ENCODE results near the gene VKORC1L1.
"Not testable (repeated sequence)": the region's sequence is repeated elsewhere in the genome, so short reads cannot be mapped to it uniquely, and the experiment has no call there.

The VKORC1L1 gene

GRCh38 chr7:65945787-65946186 is 72.9 kb downstream of the VKORC1L1 start:
- DNase-seq: not testable (repeated sequence)

DNA sequence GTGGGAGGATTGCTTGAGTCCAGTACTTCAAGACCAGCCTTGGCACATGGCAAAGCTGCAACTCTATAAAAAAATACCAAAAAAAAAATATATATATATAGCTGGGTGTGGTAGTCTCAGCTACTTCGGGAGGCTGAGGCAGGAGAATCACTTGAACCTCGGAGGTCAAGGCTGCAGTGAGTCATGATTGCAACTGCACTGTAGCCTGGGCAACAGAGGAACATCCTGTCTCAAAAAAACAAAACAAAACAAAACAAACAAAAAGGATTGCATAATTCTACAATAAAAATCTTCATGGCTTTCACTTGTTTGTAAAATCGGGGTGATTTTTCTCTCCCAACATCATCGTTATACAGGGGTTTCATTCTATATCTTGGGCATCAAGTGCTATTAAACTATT is 74.0 kb downstream of the VKORC1L1 start:
- DNase-seq: no peak

DNA sequence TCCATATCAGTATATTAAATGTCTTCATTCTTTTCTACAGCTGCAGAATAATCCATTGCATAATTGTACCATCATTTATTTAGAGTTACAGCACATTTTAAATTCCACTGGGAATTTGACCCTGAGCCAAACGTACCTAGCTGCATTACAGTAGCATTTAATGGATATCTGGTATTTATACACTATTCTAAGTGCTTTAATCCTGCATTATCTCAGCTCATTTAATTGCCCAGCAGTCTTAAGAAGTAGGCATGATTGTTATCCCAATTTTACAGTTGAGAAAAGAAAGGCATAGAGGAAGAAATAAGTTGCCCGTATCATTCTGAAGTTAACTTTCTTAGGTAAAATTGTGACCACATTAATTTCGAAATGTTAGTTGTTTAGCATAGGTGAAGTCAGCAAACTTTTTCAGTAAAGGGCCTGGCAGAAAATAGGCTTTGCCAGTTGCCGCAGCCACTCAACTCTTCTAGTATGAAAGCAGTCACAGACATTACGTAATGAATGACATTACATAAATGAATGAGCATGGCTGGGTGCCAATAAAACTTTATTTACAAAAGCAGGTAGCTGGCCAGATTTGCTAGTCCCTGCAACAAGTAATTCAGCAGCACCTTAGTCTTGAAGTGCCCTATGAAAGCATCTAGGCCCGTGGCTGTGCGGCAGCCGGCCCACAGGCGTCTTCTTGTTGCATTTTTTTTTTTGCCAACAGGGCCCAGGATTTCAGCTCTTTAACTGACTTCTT is 79.1 kb downstream of the VKORC1L1 start:
- no peak for DNase-seq

GRCh38 chr7:65953001-65953720 is 80.3 kb downstream of the VKORC1L1 start:
- no peak for DNase-seq

- DNase-seq: no peak
These were observed 81.1 kb downstream of the VKORC1L1 start for GRCh38 chr7:65953890-65954450.

DNA sequence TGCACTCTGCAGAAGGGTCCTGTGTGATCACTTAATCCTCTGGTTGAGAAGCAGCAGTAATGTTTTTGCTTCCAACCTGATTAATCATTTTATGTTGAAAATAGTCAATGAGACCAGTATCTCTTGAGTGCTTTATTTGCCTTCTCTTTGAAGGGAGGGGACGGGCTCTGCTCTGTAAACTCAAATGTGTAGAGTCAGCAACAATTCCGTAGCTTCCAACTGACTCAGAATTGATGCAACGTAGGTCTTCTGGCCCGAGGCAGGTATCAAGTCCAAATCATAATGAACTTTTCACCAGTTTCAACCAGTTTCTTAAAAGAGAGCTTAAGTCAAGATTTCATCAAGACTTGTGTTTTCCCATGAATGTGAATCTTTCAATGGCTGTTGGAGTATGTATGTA is 82.8 kb downstream of the VKORC1L1 start:
- no peak for DNase-seq

DNA sequence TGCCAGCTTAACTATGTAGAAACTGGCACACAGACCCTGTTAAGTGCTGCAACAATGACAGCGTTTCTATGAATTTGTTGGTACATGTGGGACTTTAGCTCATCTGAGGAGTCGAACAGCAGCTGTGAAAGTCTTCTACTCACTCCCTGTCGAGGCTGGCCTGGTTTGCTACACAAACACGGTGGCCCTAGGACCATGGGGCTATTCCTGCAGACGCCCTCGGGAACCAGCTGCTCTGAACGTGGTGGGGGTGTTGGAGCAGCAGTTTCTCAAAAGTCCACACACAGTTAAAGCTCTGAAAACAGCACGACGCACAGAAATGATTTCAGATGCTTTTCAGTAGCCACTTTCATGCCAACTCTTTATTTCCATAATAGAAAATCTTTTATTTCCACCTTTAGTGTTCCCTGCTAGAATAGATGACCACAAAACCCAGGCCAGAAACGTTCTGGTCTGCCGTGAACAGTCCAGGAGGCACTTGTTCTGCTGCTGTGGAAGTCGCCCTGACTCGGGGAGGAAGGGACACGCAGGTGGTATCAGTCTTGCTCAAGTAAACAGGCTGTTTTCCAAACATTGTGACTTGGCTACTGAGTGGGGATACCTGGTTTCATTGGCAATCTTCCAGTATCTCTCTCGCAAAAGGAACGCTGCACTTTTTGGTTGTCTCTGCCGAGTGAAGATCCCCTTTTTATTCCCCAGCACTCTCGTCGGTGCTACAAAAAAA is 87.6 kb downstream of the VKORC1L1 start:
- no peak for DNase-seq

DNA sequence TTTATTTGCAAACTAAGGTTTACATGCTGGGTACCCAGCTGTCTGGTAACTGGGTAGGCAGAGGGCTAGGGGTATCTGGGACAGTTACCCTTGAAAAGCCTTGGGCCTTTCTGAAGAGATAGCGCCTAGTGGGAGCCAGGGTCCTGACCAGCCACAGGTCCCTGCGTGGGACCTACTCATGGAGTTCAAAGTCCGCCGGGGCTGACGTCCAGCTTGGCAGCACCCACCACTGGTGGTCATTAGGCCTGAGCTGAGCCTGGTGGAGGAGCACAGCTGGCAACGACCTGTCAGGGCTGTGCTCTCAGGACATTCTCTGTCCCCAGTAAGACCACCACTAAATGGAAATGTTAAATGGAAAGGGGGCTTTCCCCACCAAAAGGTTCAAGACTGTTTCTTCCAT is 89.2 kb downstream of the VKORC1L1 start:
- no peak for DNase-seq

DNA sequence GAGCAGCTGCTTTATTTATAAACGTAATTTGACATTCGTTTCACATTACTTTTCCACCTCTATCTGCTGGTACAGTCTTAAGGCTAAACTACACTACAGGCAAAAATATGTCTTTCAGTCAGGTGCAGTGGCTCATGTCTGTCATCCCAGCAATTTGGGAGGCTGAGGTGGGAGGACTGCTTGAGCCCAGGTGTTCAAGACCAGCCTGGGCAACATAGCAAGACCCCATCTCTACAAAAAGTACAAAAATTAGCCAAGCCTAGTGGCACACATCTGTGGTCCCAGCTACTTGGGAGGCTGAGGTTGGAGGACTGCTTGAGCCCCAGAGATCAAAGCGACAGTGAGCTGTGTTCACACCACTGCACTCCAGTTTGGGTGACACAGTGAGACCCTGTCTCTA is 91.8 kb downstream of the VKORC1L1 start:
- DNase-seq: not testable (repeated sequence)

- DNase-seq: no peak
These were observed 93.3 kb downstream of the VKORC1L1 start for GRCh38 chr7:65966146-65966545.

DNA sequence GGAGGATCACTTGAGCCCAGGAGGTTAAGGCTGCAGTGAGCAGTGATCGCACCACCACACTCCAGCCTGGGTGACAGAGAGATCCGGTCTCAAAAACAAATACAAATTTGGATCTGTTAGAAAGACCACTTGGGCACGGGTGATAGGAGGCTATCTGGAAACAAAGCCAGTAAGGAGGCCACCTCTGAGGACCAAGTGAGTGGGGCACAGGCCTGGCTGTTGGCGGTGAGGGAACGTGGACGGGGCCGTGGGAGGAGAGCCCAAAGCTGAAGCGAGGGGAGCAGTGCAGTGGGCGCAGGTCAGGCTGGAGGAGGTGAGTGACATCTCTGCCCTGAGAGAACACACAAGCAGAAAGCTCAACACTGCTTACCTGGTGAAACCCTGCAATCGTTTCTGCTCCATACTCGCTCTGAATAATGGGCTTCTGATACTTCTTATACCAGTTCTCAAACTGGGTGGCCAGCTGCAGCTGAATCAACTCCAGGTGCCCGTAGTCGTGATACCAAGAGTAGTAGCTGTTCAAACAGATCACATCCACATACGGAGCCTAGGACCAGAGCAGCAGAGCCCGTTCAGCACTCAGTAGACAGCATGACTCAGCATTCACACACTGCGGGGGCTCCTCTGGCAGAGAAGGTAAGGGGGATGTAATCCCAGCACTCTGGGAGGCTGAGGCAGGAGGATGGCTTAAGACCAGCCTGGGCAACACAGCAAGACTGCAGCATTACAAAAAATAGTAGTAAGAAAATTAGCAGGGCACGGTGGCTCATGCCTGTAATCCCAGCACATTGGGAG is 94.7 kb downstream of the VKORC1L1 start:
- DNase-seq: no peak

DNA sequence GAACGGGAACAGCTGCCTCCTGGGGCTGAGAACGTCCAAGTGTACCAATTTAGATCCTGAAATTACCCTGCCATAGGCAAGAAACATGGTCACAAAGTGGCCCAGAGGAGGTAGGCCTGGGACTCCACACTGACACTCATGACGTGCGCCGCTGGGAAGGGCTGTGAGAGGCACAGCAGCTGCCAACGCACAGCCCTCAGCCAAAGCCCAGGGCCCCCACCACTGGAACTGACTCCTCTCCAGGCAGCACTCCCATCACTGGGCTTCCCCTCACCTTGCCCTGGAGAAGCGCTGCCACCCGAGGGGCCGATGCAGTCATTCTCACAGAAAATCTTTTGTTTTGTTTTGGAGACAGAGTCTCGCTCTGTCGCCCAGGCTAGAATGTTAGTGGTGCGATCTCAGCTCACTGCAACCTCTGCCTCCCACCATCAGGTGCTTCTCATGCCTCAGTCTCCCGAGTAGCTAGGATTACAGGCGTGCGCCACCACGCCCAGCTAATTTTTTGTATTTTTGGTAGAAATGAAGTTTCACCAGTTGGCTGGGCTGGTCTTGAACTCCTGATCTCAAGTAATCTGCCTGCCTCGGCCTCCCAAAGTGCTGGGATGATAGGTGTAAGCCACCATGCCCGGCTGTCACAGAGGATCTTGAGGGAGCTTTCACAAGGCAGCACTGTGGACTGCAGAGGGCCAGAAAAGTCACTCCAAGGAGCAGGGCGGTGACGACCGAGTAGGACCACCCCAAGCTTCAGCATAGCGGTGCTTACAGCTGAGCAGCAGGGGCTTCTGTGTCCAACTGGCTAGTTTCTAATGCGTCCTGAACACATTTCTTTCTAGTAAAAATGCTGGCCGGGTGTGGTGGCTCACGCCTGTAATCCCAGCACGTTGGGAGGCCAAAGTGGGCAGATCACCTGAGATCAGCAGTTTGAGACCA is 95.6 kb downstream of the VKORC1L1 start:
- DNase-seq: no peak

DNA sequence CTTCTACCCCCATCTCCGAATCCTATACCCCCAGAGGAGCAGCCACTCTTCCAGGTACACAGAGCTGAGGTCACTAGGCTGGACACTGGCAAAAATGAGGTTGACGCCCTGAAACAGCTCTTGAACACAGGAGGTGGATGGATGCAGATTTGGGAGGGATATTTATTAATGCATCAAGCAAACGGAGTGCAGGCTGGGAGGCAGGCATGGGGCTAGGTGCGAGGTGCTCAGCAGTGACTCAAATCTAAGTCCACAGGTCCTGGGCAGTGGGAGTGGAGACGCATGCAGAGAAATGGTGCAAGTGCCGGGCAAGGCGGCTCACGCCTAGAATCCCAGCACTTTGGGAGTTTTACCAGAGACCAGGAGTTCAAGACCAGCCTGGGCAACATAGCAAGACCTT is 98.1 kb downstream of the VKORC1L1 start:
- no peak for DNase-seq

GRCh38 chr7:65972976-65973375 is 100.1 kb downstream of the VKORC1L1 start:
- no peak for DNase-seq

GRCh38 chr7:65974191-65974801 is 101.4 kb downstream of the VKORC1L1 start:
- no peak for DNase-seq

GRCh38 chr7:65974876-65975275 is 102.0 kb downstream of the VKORC1L1 start:
- no peak for DNase-seq

DNA sequence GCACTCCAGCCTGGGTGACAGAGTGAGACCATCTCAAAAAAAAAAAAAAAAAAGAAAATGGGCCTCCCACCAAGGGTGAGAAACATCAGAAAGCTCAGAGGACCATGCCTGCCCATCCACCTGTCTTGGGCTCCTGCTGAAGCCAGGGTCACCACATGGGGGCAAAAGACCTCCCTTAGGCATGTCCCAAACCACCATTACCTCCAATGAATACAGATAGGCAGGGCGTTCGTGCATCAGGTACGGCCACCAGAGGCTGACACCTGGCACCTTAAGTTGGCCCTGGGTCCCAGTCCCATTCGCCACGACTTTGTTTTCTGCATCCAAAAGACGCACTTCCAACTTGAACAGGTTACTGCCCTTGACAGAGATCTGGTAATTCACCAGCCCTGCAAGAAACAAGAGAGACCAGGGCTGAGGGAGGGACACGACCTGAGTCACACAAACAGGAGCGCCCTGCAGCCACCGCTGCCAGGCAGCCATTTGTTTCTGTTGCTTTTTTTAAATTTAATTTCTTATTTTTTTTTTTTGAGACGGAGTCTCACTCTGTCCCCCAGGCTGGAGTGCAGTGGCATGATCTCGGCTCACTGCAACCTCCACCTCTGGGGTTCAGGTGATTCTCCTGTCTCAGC is 103.1 kb downstream of the VKORC1L1 start:
- no peak for DNase-seq

DNA sequence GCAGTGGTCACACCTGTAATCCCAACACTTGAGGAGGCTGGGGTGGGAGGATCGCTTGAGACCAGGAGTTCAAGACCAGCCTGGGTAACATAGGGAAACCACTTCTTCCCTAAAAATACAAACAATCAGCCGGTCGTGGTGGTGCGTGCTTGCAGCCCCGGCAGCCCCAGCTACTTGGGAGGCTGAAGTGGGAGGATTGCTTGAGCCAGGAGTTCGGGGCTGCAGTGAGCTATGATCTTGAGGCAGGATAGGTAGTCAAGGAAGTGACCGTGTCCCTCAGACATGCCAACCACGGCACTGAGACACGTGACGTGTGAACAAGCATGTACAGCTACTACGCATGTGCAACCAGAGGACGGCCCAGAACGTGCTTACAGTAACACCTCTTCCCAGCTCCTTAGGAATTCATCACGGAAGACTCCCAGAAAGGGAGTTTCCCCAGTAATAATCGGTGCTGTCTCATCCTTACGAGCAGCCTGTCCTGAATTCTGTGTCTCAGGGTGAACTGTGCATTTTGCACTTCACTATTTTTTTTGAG is 103.9 kb downstream of the VKORC1L1 start:
- DNase-seq: no peak

GRCh38 chr7:65978891-65979582 is 106.2 kb downstream of the VKORC1L1 start:
- no peak for DNase-seq
